B cell (primary cell): ENCODE results near the gene GUCA1C. TPM values are rescaled to one million over a fixed set of nuclear protein-coding genes. Genes with fewer than 3 reads are reported as not detected.

Experiments
- ATAC-seq: fragments of 200-7000 bp; cut with Tn5 transposase; one replicate; pipeline ENCODE4 v1.10.0; 2021; ENCODE audit warnings: low read depth, mild to moderate bottlenecking, moderate number of reproducible peaks, moderate library complexity
- CTCF ChIA-PET: fragments of 350-600 bp; sonication (Branson Sonifier 250); formaldehyde crosslinking; loops from one replicate; lab custom pipeline; 2021; ENCODE audit warnings: antibody characterized with exemption, inconsistent platforms; lab: Charles Lee
- POLR2A ChIA-PET: fragments of 350-600 bp; sonication (Branson Sonifier 250); formaldehyde crosslinking; loops from one replicate; lab custom pipeline; 2021; ENCODE audit warnings: antibody characterized with exemption; lab: Charles Lee
- DNase-seq: peaks from one replicate; pipeline ENCODE4 v3.0.0; 2013
- H2AFZ ChIP-seq: 2 replicates; pipeline ENCODE4 v1.6.1; 2012; ENCODE audit warnings: mild to moderate bottlenecking, low read depth, low read length; ENCODE audit not compliant: insufficient read depth, poor library complexity, severe bottlenecking
- H3K27ac ChIP-seq, 2 donors: 1 replicate in 1 of 2; 2 replicates in 1 of 2; pipeline ENCODE4 v1.5.1; 2012 to 2013; ENCODE audit warnings: low read length in 2 of 2, mild to moderate bottlenecking in 2 of 2, moderate library complexity in 1 of 2
- H3K27me3 ChIP-seq, 4 experiments: fragments of 200-600 bp in 1 of 4; sonication (generic) in 1 of 4; replicated peaks in 1 of 4; 1 replicate in 2 of 4; 2 replicates in 2 of 4; pipeline versions ENCODE4 v1.6.1 to v1.7.0; 2013 to 2016; ENCODE audit warnings: low read length in 3 of 4, mild to moderate bottlenecking in 2 of 4, mixed read lengths in 1 of 4, moderate library complexity in 1 of 4; ENCODE audit not compliant: insufficient read depth in 4 of 4, control insufficient read depth in 3 of 4; ENCODE audit errors: control extremely low read depth in 1 of 4
- H3K36me3 ChIP-seq, 2 experiments: replicated peaks in 1 of 2; 1 replicate in 1 of 2; 2 replicates in 1 of 2; pipeline versions ENCODE4 v1.6.1 to v1.7.1; 2013; ENCODE audit warnings: low read length in 1 of 2; ENCODE audit not compliant: insufficient read depth in 2 of 2, control insufficient read depth in 1 of 2; ENCODE audit errors: control extremely low read depth in 1 of 2, extremely low read depth in 1 of 2
- H3K4me1 ChIP-seq, 2 donors: fragments of 200-600 bp in 1 of 2; sonication (generic) in 1 of 2; 1 replicate in 1 of 2; 2 replicates in 1 of 2; pipeline versions ENCODE4 v1.5.1 to v1.6.1; 2013 to 2017; ENCODE audit warnings: low read length in 2 of 2; ENCODE audit not compliant: control insufficient read depth in 2 of 2, insufficient read depth in 2 of 2
- H3K4me2 ChIP-seq: replicated peaks from 2 replicates; pipeline ENCODE3; 2012; ENCODE audit warnings: mild to moderate bottlenecking, low read depth, low read length; ENCODE audit not compliant: poor library complexity, severe bottlenecking
- H3K4me3 ChIP-seq, 5 experiments: fragments of 200-600 bp in 1 of 5; sonication (generic) in 1 of 5; 1 replicate in 3 of 5; 2 replicates in 2 of 5; pipeline versions ENCODE4 v1.5.1 to v1.7.0; 2011 to 2016; ENCODE audit warnings: low read length in 4 of 5, mild to moderate bottlenecking in 4 of 5, low read depth in 2 of 5, control low read depth in 1 of 5, moderate library complexity in 1 of 5; ENCODE audit not compliant: insufficient read depth in 1 of 5; ENCODE audit errors: control extremely low read depth in 1 of 5, extremely low read depth in 1 of 5
- H3K79me2 ChIP-seq: fragments of 200-600 bp; sonication (generic); one replicate; pipeline ENCODE4 v1.6.0; 2016; ENCODE audit warnings: low read length; ENCODE audit not compliant: control insufficient read depth, insufficient read depth
- H3K9ac ChIP-seq: fragments of 200-600 bp; sonication (generic); 2 replicates; pipeline ENCODE4 v1.6.1; 2017; ENCODE audit warnings: mild to moderate bottlenecking, low read length, moderate library complexity
- H3K9me3 ChIP-seq, 3 donors: one replicate each; pipeline versions ENCODE4 v1.6.1 to v1.7.1; 2013; ENCODE audit warnings: low read length in 2 of 3; ENCODE audit not compliant: control insufficient read depth in 2 of 3, insufficient read depth in 1 of 3; ENCODE audit errors: control extremely low read depth in 1 of 3
- H4K20me1 ChIP-seq: 2 replicates; pipeline ENCODE4 v1.6.0; 2012; ENCODE audit warnings: mild to moderate bottlenecking, low read length; ENCODE audit not compliant: insufficient read depth, control insufficient read depth, poor library complexity, severe bottlenecking
- H3K27ac Mint-ChIP-seq: one replicate; pipeline ENCODE4 v1.8.0; 2021; ENCODE audit warnings: mixed read lengths
- H3K27me3 Mint-ChIP-seq: one replicate; pipeline ENCODE4 v1.8.0; 2021; ENCODE audit warnings: mixed read lengths
- H3K4me1 Mint-ChIP-seq: one replicate; pipeline ENCODE4 v1.8.0; 2021; ENCODE audit warnings: mixed read lengths
- H3K4me3 Mint-ChIP-seq: one replicate; pipeline ENCODE4 v1.8.0; 2021; ENCODE audit warnings: mixed read lengths
- H3K9me3 Mint-ChIP-seq: one replicate; pipeline ENCODE4 v1.8.0; 2022; ENCODE audit warnings: mixed read lengths; ENCODE audit not compliant: insufficient read depth
- CTCF ChIP-seq: fragments of 200-600 bp; IDR thresholded peaks from one replicate; pipeline ENCODE4 v1.8.0; 2022; ENCODE audit warnings: antibody characterized with exemption, mild to moderate bottlenecking
- EZH2 ChIP-seq: IDR thresholded peaks from 2 replicates; pipeline ENCODE4 v1.6.1; 2012; ENCODE audit warnings: borderline replicate concordance, low read depth, mild to moderate bottlenecking, moderate library complexity, low read length; ENCODE audit not compliant: insufficient read depth, poor library complexity, severe bottlenecking
- WGBS: methylation state at CpG from one replicate; pipeline ENCODE4 v1.1.5; 2013; ENCODE audit warnings: missing lambda C conversion rate; ENCODE audit not compliant: insufficient coverage; 5-methylcytosine and 5-hydroxymethylcytosine counted together
- intact Hi-C: fragments of 100-400 bp; cut with micrococcal nuclease; formaldehyde crosslinking; loops from one replicate; pipeline ENCODE4 v1.10.0; 2022
- polyA plus RNA-seq: library from polyadenylated mRNA; depleted of rRNA; stranded (reverse); fragments of >200 nt; gene quantifications from 2 replicates; pipeline ENCODE4 v1.2.3, GENCODE V29; 2012
- total RNA-seq, 2 donors: library from RNA; stranded (reverse); fragments of 120-200 nt in 1 of 2; gene quantifications; 1 replicate in 1 of 2; 2 replicates in 1 of 2; pipeline versions ENCODE4 v1.2.3 to v1.2.4, GENCODE V29; 2013 to 2022

The GUCA1C gene
- total and polyA plus RNA-seq, 2 donors (not counting 1 experiment from before 2014, with no cell fraction given): not detected

DNA sequence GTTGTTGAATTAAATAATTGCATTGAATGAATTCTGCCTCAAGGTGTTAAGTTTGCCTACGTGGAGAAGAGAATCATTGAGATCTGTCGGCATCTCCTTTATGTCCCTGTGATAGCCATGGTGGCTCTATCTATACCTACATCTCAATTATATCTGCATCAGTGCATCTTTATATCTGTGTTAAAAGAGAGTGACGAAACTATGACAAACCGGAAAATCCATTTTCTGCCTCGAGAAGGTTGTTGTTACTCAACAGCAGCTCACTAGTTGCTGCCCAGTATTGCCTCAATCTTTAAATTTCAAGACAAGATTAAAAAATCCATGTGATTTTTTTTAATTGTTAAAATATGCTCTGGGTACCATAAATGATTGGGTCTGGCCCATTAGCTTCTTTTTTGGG, 58.7 kb downstream of the GUCA1C start:
- Mint-ChIP-seq H3K4me3 (no peak overlapping the region), H3K27ac (no peak overlapping the region), H3K27me3 (peaks cover 4% of the 10 kb centered on the region), H3K4me1 (peaks cover 4% of the 10 kb centered on the region), H3K9me3 (no peaks in the 10 kb centered on the region)
- intact Hi-C loops: no loop called here
- no peak overlapping the region for H2AFZ ChIP-seq
- ChIA-PET CTCF (no interaction called here), POLR2A (no interaction called here)
- no peak overlapping the region for H3K4me3 ChIP-seq
- DNase-seq (no peak), ATAC-seq (no peak)
- no peaks in the 10 kb centered on the region for H3K79me2 ChIP-seq
- H3K27ac ChIP-seq: no peak overlapping the region
- no peaks in the 10 kb centered on the region for H3K4me1 ChIP-seq
- H3K27me3 ChIP-seq: no peaks in the 10 kb centered on the region
- H3K9me3 ChIP-seq: no peaks in the 10 kb centered on the region
- H3K36me3 ChIP-seq: no peaks in the 10 kb centered on the region
- H3K9ac ChIP-seq: no peak overlapping the region
- no peaks in the 10 kb centered on the region for H4K20me1 ChIP-seq
- H3K4me2 ChIP-seq: no peak overlapping the region
- no peak for TF ChIP-seq CTCF
- TF ChIP-seq EZH2: no peak
- WGBS: no CpG with 5 or more reads among the region's 5 CpGs

- 92% methylated on average over 3 of the region's 3 CpGs for WGBS
- no peaks in the 10 kb centered on the region for H3K9me3 ChIP-seq
- Mint-ChIP-seq H3K4me3 (no peak overlapping the region), H3K9me3 (no peaks in the 10 kb centered on the region), H3K4me1 (no peaks in the 10 kb centered on the region), H3K27ac (no peak overlapping the region), H3K27me3 (peaks cover under 1% of the 10 kb centered on the region)
- TF ChIP-seq EZH2 (no peak), CTCF (no peak)
- H2AFZ ChIP-seq: no peak overlapping the region
- ChIA-PET POLR2A (no interaction called here), CTCF (interaction anchor here (1.6 kb wide), 1 partner anchor 10 kb away, joined by 4 read pairs; no protein-coding TSS in a partner anchor)
- DNase-seq (no peak), ATAC-seq (no peak)
- intact Hi-C loops: no loop called here
- H3K4me3 ChIP-seq: no peak overlapping the region
- H3K79me2 ChIP-seq: no peaks in the 10 kb centered on the region
- no peaks in the 10 kb centered on the region for H4K20me1 ChIP-seq
- no peaks in the 10 kb centered on the region for H3K36me3 ChIP-seq
- H3K4me2 ChIP-seq: no peak overlapping the region
- H3K4me1 ChIP-seq: no peaks in the 10 kb centered on the region
- H3K27me3 ChIP-seq: peaks cover 0 to 3% (median 0%) of the 10 kb centered on the region in 4 experiments
- H3K27ac ChIP-seq: no peak overlapping the region
- H3K9ac ChIP-seq: no peak overlapping the region
These were observed 61.8 kb downstream of the GUCA1C start for GRCh38 chr3:108891833-108892232.
